ENCODE measurements around the gene OLIG2. TPM values are rescaled to one million over a fixed set of nuclear protein-coding genes. Genes with fewer than 3 reads are reported as not detected.

OLIG2 gene
- total RNA-seq, 4 donors from 2014 or later: not detected

GRCh38 chr21:33069243-33069642 lies 43.5 kb downstream of the OLIG2 start:
- Histone ChIP-seq H3K4me3 (no peak overlapping the region), H3K4me1 (peaks cover 16 to 28% (median 22%) of the 10 kb centered on the region in 3 donors), H3K9me3 (peaks cover 0 to 6% (median 0%) of the 10 kb centered on the region in 3 donors), H3K36me3 (no peaks in the 10 kb centered on the region), H3K27me3 (peaks cover 23 to 100% (median 33%) of the 10 kb centered on the region in 4 donors), H3K27ac (no peak overlapping the region)
- intact Hi-C loops (cut with DNase I): no loop called here
- no peak for DNase-seq
- TF ChIP-seq, protein P1, sequence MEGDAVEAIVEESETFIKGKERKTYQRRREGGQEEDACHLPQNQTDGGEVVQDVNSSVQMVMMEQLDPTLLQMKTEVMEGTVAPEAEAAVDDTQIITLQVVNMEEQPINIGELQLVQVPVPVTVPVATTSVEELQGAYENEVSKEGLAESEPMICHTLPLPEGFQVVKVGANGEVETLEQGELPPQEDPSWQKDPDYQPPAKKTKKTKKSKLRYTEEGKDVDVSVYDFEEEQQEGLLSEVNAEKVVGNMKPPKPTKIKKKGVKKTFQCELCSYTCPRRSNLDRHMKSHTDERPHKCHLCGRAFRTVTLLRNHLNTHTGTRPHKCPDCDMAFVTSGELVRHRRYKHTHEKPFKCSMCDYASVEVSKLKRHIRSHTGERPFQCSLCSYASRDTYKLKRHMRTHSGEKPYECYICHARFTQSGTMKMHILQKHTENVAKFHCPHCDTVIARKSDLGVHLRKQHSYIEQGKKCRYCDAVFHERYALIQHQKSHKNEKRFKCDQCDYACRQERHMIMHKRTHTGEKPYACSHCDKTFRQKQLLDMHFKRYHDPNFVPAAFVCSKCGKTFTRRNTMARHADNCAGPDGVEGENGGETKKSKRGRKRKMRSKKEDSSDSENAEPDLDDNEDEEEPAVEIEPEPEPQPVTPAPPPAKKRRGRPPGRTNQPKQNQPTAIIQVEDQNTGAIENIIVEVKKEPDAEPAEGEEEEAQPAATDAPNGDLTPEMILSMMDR (IDR thresholded peaks at IDR 0.05): no peak
- no peak for TF ChIP-seq POLR2A (IDR thresholded peaks at IDR 0.05)
- 55 to 68% methylated on average over 5 of the region's 5 CpGs for WGBS, 2 donors

DNA sequence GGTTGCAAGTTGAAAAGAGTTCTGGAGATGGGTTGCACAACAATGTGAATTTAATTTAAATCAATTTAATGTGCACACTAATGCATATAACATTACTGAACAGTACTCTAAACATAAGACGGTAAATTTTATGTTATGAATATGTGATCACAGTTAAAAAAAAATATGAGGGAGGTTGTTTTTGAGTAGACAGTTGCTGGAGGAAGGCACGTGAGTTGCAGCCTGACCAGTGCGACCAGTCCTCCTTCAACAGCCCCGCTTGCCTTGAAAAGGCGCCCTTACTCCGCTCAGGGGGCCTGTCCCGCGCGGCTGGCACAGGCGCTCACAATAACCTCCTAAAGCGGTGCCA lies 43.9 kb downstream of the OLIG2 start:
- Histone ChIP-seq H3K27me3 (peaks cover 23 to 100% (median 31%) of the 10 kb centered on the region in 4 donors), H3K4me1 (peaks cover 16 to 31% (median 22%) of the 10 kb centered on the region in 3 donors), H3K9me3 (peaks cover 0 to 6% (median 0%) of the 10 kb centered on the region in 3 donors), H3K36me3 (no peaks in the 10 kb centered on the region), H3K4me3 (peak overlapping the region in 3 of 4 donors; percentile 28 to 60 (median 43)), H3K27ac (no peak overlapping the region)
- 5 to 14% methylated on average over 4 to 6 of the region's 11 CpGs for WGBS, 2 donors
- TF ChIP-seq, protein P1 (IDR thresholded peaks at IDR 0.05): no peak
- no peak for TF ChIP-seq POLR2A (IDR thresholded peaks at IDR 0.05)
- no peak for DNase-seq
- intact Hi-C loops (cut with DNase I): no loop called here

GRCh38 chr21:33069994-33070743 lies 44.4 kb downstream of the OLIG2 start, which contains the start of gene OLIG1:
OLIG1 (plus strand) TSS chr21:33070141; CDS start chr21:33070247, 106 bp downstream.
- intact Hi-C loops (cut with DNase I): no loop called here
- no peak for DNase-seq
- TF ChIP-seq, protein P1 (IDR thresholded peaks at IDR 0.05): no peak
- TF ChIP-seq POLR2A (IDR thresholded peaks at IDR 0.05): no peak
- WGBS, 2 donors: 0% methylated on average over 3 to 8 of the region's 82 CpGs
- peaks cover 16 to 36% (median 22%) of the 10 kb centered on the region in 3 donors for H3K4me1 ChIP-seq
- peaks cover 0 to 6% (median 0%) of the 10 kb centered on the region in 3 donors for H3K9me3 ChIP-seq
- peaks cover 23 to 100% (median 31%) of the 10 kb centered on the region in 4 donors for H3K27me3 ChIP-seq
- peak within 1 kb of the TSS; percentile 6 to 60 (median 36) for H3K4me3 ChIP-seq
- H3K36me3 ChIP-seq: no peaks in the 10 kb centered on the region
- H3K27ac ChIP-seq: no peak within 1 kb of the TSS

DNA sequence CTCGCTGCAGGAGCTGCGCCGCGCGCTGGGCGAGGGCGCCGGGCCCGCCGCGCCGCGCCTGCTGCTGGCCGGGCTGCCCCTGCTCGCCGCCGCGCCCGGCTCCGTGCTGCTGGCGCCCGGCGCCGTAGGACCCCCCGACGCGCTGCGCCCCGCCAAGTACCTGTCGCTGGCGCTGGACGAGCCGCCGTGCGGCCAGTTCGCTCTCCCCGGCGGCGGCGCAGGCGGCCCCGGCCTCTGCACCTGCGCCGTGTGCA lies 44.9 kb downstream of the OLIG2 start:
- H3K36me3 ChIP-seq: no peaks in the 10 kb centered on the region
- H3K9me3 ChIP-seq: peaks cover 0 to 6% (median 0%) of the 10 kb centered on the region in 3 donors
- peaks cover 23 to 100% (median 31%) of the 10 kb centered on the region in 4 donors for H3K27me3 ChIP-seq
- H3K4me1 ChIP-seq: peaks cover 16 to 41% (median 22%) of the 10 kb centered on the region in 3 donors
- intact Hi-C loops (cut with DNase I): no loop called here
- no peak overlapping the region for H3K27ac ChIP-seq
- TF ChIP-seq, protein P1 (IDR thresholded peaks at IDR 0.05): no peak
- TF ChIP-seq POLR2A (IDR thresholded peaks at IDR 0.05): no peak
- no peak for DNase-seq
- no CpG with 5 or more reads among the region's 44 CpGs for WGBS, 2 donors
- H3K4me3 ChIP-seq: peak overlapping the region in 3 of 4 donors; percentile 28 to 60 (median 43)

DNA sequence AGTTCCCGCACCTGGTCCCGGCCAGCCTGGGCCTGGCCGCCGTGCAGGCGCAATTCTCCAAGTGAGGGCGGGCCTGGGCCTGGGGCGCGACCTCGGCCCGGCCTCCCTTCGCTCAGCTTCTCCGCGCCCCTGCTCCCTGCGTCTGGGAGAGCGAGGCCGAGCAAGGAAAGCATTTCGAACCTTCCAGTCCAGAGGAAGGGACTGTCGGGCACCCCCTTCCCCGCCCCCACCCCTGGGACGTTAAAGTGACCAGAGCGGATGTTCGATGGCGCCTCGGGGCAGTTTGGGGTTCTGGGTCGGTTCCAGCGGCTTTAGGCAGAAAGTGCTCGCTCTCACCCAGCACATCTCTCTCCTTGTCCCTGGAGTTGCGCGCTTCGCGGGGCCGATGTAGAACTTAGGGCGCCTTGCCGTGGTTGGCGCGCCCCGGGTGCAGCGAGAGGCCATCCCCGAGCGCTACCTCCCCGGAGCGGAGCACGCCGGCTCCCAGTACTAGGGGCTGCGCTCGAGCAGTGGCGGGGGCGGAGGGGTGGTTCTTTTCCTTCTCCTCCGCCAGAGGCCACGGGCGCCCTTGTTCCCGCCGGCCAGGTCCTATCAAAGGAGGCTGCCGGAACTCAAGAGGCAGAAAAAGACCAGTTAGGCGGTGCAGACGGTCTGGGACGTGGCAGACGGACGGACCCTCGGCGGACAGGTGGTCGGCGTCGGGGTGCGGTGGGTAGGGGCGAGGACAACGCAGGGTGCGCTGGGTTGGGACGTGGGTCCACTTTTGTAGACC lies 45.4 kb downstream of the OLIG2 start:
- Histone ChIP-seq H3K4me3 (peak overlapping the region in 3 of 4 donors; percentile 28 to 60 (median 43)), H3K27ac (no peak overlapping the region), H3K27me3 (peaks cover 23 to 100% (median 31%) of the 10 kb centered on the region in 4 donors), H3K4me1 (peaks cover 16 to 45% (median 22%) of the 10 kb centered on the region in 3 donors), H3K9me3 (peaks cover 0 to 6% (median 0%) of the 10 kb centered on the region in 3 donors), H3K36me3 (no peaks in the 10 kb centered on the region)
- intact Hi-C loops (cut with DNase I): no loop called here
- no peak for TF ChIP-seq POLR2A (IDR thresholded peaks at IDR 0.05)
- TF ChIP-seq, protein P1 (IDR thresholded peaks at IDR 0.05): no peak
- WGBS, 2 donors: 2 to 16% methylated on average over 7 to 15 of the region's 69 CpGs
- DNase-seq: no peak
